ENCODE results near the gene VPS29. TPM values are rescaled to one million over a fixed set of nuclear protein-coding genes. Genes with fewer than 3 reads are reported as not detected.

The VPS29 gene
- total RNA-seq, 2 experiments from 2014 or later = 80.3 to 162 TPM

DNA sequence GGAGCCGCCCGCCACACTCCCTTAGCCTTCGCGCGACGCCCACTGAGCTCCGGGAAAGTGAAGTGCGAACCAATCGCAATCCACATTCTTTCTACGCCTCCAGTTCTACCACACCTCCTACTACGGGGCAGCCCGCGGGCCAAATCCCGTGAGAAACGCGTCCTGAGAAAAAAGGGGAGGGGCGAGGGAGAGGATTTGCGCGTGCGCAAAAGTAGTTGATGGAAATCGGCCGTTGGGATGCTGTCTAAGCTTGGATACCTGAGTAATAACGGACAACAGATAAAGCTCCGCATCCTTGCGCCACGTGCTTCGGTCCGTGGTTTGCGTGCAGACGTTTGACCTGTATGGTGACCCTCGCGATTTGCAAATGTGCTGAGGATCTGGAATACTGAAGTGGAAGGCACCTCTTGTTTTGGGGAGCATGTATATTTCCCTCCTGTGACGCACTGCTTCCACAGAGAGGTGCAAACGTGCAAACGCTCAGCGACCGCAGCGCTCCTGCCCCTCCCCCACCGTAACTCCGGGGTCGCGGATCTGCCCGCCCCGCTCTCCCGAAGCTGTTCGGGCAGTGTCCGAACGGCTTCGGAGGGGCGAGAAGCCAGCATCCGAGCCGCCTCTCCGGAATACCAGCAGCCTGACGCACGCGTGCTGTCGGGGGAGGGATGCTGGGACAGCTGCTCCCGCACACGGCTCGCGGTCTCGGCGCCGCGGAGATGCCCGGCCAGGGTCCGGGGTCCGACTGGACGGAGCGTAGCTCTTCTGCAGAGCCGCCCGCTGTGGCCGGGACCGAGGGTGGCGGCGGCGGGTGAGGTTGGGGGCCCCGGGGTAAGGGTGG, 33.5 kb downstream of the VPS29 start, which contains the start of the genes FAM216A and GPN3:
TSS of gene FAM216A (plus strand) at position 632 of the 835 bp plus-strand sequence. CDS start at position 663, 31 bp downstream.
TSS of gene GPN3 (minus strand) at position 44 of the 835 bp plus-strand sequence. CDS start 54 bp downstream, outside the sequence.
- peaks cover 30% of the 10 kb centered on the region for H3K4me1 ChIP-seq (ENCODE audit: insufficient read depth, low read length, poor library complexity, severe bottlenecking)
- no peaks in the 10 kb centered on the region for H3K9me3 ChIP-seq (ENCODE audit: low read length)
- H4K20me1 ChIP-seq (ENCODE audit: insufficient read depth, low read length) = no peaks in the 10 kb centered on the region
- H3K27ac ChIP-seq (ENCODE audit: low read depth, low read length, poor library complexity, severe bottlenecking) = peak within 1 kb of the TSS; percentile 82
- CTCF ChIA-PET (ENCODE audit: unreplicated experiment) = interaction anchor here (0.6 to 1.7 kb wide), 6 partner anchors 11 to 133 kb away, joined by 3 to 14 read pairs (median 4); partner anchors contain the start of gene ARPC3
- no peaks in the 10 kb centered on the region for H3K9me2 ChIP-seq (ENCODE audit: insufficient read depth, low read length)
- H3K36me3 ChIP-seq (ENCODE audit: insufficient read depth, low read length) = peaks cover 45% of the 10 kb centered on the region
- POLR2A ChIA-PET = interaction anchor here (0.6 to 5.3 kb wide), 15 partner anchors 9 to 1293 kb away, joined by 3 to 28 read pairs (median 3); partner anchors contain the start of genes ARPC3 and TCTN1
- peak within 1 kb of the TSS; percentile 79 for H2AFZ ChIP-seq (ENCODE audit: low read length)
- TF ChIP-seq, protein P1, sequence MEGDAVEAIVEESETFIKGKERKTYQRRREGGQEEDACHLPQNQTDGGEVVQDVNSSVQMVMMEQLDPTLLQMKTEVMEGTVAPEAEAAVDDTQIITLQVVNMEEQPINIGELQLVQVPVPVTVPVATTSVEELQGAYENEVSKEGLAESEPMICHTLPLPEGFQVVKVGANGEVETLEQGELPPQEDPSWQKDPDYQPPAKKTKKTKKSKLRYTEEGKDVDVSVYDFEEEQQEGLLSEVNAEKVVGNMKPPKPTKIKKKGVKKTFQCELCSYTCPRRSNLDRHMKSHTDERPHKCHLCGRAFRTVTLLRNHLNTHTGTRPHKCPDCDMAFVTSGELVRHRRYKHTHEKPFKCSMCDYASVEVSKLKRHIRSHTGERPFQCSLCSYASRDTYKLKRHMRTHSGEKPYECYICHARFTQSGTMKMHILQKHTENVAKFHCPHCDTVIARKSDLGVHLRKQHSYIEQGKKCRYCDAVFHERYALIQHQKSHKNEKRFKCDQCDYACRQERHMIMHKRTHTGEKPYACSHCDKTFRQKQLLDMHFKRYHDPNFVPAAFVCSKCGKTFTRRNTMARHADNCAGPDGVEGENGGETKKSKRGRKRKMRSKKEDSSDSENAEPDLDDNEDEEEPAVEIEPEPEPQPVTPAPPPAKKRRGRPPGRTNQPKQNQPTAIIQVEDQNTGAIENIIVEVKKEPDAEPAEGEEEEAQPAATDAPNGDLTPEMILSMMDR (conservative IDR thresholded peaks at IDR 0.05; ENCODE audit: low read length) = no peak
- TF ChIP-seq EZH2phosphoT487 (IDR thresholded peaks at IDR 0.05; ENCODE audit: borderline replicate concordance, low read depth, low read length) = no peak
- H3K4me2 ChIP-seq (ENCODE audit: low read length) = peak within 1 kb of the TSS; percentile 86
- H3K79me2 ChIP-seq (ENCODE audit: insufficient read depth, low read depth, low read length) = peaks cover 61% of the 10 kb centered on the region
- BruUV-seq (replicated peaks) = TSS peak; percentile 67
- DNase-seq (ENCODE audit: low spot score) = peak; percentile 99
- intact Hi-C loops (cut with micrococcal nuclease; ENCODE audit: unreplicated experiment) = loop anchor here (1.0 kb wide), 3 partner anchors 18 to 132 kb away; partner anchors contain the start of genes ARPC3, RAD9B and VPS29
- peak within 1 kb of the TSS; percentile 95 for H3K4me3 ChIP-seq (ENCODE audit: low read depth, low read length, poor library complexity, severe bottlenecking)

- BruUV-seq (replicated peaks) = TSS peak; percentile 93
- ChIA-PET CTCF (ENCODE audit: unreplicated experiment) (interaction anchor here (1.3 to 1.7 kb wide), 2 partner anchors 13 to 18 kb away, joined by 6 to 14 read pairs; partner anchors contain the start of gene ARPC3), POLR2A (interaction anchor here (0.6 to 5.3 kb wide), 13 partner anchors 9 to 1294 kb away, joined by 3 to 28 read pairs (median 4); partner anchors contain the start of gene ARPC3)
- Histone ChIP-seq H3K9me2 (ENCODE audit: insufficient read depth, low read length) (no peaks in the 10 kb centered on the region), H4K20me1 (ENCODE audit: insufficient read depth, low read length) (no peaks in the 10 kb centered on the region), H3K4me1 (ENCODE audit: insufficient read depth, low read length, poor library complexity, severe bottlenecking) (peaks cover 26% of the 10 kb centered on the region), H3K4me3 (ENCODE audit: low read depth, low read length, poor library complexity, severe bottlenecking) (peak overlapping the region; percentile 95), H2AFZ (ENCODE audit: low read length) (peak overlapping the region; percentile 57; the same call in 1 of the 2 replicates), H3K9me3 (ENCODE audit: low read length) (no peaks in the 10 kb centered on the region), H3K36me3 (ENCODE audit: insufficient read depth, low read length) (peaks cover 44% of the 10 kb centered on the region), H3K4me2 (ENCODE audit: low read length) (peak overlapping the region; percentile 86), H3K79me2 (ENCODE audit: insufficient read depth, low read depth, low read length) (peaks cover 59% of the 10 kb centered on the region), H3K27ac (ENCODE audit: low read depth, low read length, poor library complexity, severe bottlenecking) (peak overlapping the region; percentile 82)
- intact Hi-C loops (cut with micrococcal nuclease; ENCODE audit: unreplicated experiment) = loop anchor here (1.0 kb wide), 2 partner anchors 18 to 34 kb away; partner anchors contain the start of genes ARPC3, RAD9B and VPS29
- DNase-seq (ENCODE audit: low spot score) = no peak
- TF ChIP-seq, protein P1 (conservative IDR thresholded peaks at IDR 0.05; ENCODE audit: low read length) = no peak
- TF ChIP-seq EZH2phosphoT487 (IDR thresholded peaks at IDR 0.05; ENCODE audit: borderline replicate concordance, low read depth, low read length) = no peak
Measured at GRCh38 chr12:110467847-110468213, 34.1 kb downstream of the VPS29 start.

Data from OCI-LY7 (cell line).